GM18870 (cell line): Measurements from ENCODE around the gene ROBO3.

Source experiments
- ATAC-seq: cut with Tn5 transposase; IDR thresholded peaks from one replicate; pipeline ENCODE4 v1.9.1; 2021; ENCODE audit warnings: moderate library complexity; ENCODE audit not compliant: unreplicated experiment

Gene ROBO3, protein sequence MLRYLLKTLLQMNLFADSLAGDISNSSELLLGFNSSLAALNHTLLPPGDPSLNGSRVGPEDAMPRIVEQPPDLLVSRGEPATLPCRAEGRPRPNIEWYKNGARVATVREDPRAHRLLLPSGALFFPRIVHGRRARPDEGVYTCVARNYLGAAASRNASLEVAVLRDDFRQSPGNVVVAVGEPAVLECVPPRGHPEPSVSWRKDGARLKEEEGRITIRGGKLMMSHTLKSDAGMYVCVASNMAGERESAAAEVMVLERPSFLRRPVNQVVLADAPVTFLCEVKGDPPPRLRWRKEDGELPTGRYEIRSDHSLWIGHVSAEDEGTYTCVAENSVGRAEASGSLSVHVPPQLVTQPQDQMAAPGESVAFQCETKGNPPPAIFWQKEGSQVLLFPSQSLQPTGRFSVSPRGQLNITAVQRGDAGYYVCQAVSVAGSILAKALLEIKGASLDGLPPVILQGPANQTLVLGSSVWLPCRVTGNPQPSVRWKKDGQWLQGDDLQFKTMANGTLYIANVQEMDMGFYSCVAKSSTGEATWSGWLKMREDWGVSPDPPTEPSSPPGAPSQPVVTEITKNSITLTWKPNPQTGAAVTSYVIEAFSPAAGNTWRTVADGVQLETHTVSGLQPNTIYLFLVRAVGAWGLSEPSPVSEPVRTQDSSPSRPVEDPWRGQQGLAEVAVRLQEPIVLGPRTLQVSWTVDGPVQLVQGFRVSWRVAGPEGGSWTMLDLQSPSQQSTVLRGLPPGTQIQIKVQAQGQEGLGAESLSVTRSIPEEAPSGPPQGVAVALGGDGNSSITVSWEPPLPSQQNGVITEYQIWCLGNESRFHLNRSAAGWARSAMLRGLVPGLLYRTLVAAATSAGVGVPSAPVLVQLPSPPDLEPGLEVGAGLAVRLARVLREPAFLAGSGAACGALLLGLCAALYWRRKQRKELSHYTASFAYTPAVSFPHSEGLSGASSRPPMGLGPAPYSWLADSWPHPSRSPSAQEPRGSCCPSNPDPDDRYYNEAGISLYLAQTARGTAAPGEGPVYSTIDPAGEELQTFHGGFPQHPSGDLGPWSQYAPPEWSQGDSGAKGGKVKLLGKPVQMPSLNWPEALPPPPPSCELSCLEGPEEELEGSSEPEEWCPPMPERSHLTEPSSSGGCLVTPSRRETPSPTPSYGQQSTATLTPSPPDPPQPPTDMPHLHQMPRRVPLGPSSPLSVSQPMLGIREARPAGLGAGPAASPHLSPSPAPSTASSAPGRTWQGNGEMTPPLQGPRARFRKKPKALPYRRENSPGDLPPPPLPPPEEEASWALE (N-terminal part only)

DNA sequence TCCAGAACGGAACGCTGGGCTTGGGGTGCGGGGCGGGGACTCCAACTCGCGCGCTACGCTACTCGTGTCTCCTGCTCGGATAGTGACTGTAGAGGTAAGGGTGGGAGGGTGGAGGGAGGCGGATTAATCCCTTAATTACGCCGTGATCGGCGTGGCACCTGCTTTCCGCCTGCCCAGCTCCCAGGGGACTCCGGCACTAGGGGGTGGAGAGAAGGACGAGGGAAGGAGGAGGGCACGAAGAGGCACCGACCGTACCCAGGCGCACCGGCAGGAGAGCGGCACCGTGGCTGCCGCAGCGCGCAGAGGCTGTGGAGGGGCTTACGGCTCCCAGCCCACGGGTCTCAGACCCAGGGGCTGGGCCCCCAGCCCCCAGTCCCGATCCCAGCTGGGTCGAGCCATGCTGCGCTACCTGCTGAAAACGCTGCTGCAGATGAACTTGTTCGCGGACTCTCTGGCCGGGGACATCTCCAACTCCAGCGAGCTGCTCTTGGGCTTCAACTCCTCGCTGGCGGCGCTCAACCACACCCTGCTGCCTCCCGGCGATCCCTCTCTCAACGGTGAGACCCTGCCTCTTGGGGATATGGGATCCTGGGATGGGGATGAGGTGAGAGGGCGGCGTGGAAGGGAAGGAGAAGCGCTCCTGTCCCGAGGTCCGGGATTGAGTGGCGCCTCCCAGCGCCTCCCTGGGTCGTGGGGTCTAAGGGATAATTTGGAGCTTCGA, at the start of gene ROBO3:
Gene ROBO3, plus strand, starts transcription at position 252 of the 721 bp plus-strand sequence. Its CDS starts 146 bp downstream, at position 398.
- no peak for ATAC-seq

DNA sequence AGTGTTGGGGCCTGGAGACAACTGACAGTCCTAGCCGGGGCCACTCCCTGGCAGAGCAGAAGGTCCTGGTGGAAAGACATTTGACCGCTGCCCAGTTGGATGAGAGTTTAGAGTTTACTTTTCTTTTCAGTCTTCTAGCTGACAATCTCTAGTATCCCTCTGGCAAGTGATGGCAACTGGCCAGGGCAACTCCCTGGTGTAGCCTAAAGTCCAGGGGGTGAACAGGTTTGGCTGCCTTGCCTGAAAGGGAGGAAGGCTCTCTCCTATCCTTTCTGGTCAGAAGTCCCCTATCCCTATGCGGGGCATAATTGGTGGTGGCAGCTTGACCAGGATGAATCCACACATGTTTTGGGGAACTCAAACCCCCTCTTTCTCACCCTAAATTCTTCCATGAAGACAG, 48.2 kb upstream of the ROBO3 start:
- no peak for ATAC-seq

DNA sequence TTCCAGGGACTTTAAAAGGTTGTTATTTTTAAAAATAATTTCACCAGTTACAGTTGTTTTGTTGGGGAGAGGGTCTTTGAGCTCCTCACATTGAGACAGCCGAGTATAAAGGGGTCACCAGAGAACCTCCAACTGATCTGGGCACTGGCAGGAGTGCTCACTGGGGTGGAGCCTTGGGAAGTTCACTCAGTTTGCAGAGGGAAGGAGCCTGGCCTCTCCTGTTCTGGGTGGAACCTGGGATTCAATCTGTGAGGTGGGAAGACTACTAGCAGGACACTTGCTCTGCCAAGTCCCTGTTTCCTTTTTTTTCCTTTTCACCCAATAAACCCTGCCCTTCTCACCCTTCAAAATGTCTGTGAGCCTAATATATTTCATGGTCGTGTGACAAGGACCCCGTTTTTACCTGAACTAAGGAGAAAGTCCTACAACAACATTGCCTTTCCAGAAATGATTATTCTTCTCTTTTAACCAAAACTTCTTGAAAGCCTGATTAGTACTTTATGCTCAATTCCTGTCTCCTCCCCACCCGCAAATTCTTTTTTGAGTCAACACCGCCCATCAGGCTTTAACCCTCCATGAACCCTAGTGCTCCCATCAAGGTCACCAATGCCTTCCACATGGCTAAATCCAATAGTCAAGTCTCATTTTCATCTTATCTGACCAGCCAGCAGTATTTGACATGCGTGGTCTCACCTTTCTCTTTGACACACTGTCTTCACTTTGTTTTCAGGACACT, 43.1 kb upstream of the ROBO3 start:
- no peak for ATAC-seq

DNA sequence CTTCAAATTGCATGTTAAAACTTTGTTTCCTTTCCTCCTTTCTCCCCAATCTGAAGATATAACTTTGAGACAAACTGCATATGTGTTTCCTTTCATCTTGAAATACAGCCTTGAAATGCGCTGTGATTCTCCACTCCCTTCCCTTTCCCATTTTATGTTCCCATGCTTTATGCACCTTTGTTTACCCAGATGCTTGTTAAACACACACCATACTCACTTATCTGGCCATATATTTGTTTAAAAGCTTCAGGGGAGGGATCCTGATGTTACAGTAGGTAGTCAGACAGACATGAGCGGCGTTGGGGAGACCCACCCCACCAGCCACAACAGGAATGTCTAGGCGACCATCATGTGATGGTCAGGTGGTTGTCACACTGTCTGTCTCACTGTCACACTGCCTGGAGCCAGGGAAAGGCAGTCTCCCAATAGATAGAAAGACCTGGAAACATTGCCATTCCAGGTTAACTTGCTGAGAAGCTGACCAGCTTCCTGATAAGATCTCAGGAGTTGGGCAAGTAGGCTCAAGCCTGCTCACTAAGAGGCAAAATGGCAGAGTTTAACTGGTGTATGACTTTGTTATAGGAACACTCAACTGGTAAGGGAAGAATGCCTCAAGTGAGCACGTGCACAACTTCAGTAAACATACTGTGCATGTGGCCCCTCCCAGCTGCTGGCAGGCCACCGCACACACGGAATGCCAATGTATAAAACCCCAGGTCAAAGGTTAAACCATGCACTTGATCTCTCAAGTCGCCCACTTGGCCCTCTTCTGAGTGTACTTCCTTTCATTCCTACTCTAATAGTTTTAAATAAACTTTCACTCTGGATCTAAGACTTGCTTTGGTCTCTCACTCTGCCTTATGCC, 41.5 kb upstream of the ROBO3 start:
- no peak for ATAC-seq

DNA sequence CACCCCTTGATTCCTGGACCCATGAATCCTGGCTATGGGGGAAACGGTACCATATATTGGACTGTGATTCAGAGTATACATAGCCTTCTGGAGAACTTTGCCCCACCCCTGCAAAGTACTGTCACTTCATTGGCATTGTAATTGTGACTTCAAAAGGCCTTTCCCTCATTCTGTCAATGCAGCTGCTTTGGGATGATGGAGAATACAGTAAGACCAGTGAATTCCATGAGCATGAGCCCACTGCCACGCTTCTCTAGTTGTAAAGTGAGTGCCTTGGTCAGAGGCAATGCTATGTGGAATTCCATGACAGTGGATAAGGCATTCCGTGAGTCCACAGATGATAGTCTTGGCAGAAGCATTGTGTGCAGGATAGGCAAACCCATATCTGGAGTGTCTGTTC, 39.4 kb upstream of the ROBO3 start:
- no peak for ATAC-seq

DNA sequence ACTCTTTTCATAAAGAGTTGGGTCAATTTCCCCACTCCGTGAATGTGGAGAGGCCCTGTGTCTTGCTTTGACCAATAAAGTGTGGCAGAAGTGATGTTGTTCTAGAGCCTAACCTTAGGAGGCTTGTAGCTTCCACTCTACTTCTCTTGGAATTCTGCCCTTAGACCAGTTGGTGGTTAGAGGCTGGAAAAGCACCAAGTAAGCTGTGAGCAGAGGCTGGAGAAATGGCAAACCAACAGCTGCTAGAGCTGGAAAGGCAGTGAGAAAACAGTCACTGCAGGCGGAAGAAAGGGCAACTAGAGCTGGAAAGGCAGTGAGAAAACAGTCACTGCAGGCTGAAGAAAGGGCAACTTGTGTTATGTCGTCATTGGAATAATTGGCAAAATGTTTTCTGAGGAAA, 35.2 kb upstream of the ROBO3 start:
- ATAC-seq = no peak

DNA sequence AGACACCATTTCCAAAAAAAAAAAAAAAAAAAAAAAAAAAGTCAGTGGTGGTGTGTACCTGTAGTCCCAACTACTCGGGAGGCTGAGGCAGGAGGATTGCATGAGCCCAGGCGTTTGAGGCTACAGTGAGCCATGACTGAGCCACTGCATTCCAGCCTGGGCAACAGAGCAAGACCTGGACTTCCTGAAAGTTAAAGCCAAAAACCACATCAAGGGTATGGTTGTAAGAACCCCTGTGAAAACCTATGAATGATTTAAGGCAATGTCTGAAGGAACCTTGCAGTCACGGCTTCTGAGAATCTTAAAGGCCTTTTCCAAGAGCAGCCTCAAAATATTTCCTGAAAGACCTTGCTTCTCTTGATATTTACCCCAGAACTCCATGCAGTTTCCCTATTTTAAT, 34.5 kb upstream of the ROBO3 start:
- ATAC-seq = no peak

DNA sequence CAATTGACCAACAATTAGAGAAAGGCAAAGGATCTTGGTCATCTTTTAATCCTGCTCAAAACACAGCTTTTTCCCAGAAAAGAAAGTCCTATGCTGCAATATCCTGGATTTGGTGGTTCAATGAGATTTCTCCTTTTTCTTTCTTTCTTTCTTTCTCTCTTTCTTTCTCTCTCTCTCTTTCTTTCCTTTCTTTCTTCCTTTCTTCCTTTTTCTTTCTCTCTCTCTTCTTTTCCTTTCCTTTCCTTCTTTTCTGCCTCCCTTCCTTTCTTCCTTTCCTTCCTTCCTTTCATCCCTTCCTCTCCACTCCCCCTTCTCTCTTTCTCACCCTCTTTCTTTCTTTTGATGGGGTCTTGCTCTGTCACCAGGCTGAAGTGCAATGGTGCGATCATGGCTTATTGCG, 33.3 kb upstream of the ROBO3 start:
- ATAC-seq = no peak

DNA sequence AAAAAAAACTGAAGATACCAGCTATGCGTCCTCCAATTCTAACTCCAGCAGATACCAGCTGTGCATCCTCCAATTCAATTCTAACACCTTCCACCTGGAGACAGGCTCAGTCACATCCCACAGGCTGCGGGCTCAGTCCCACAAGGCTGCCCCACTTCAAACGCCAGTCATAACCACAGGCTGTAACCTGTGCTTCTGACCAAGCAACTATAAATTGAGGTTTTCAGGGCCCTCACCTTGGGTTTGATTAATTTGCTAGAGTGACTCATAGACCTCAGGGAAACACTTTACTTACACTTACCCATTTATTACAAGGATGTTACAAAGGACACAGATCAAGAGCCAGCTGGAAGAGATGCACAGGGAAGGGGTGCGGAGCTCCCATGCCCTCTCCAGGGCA, 32.7 kb upstream of the ROBO3 start:
- no peak for ATAC-seq

DNA sequence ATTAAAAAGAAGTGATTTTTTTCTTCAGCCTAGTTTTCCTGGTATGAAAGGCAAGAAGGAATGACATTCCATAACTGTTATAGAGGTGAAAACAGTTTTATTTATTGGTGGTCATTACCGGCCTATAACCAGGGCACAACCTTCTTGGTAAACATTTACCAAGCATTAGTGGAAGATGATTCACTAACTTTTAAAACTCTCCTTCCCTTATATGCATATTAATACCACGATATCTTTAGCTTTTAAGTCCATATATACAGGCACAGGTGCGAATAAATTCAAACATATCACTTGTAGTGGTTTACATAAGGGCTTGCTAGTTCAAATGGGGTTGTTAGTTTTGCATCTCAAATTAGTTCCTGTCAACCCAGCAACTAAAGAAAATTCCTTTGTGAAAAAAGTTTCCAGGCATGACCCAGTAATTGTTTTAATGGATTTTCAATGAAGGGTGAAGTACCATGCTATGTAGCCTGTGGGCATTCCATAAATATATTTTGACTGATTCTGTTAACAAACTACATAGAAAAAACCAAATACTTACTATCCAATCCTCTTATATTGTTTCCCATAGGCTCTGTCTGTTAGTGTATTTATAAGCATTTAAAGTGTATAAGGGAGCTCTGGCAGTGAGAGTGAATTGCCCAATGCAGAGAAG, 30.6 kb upstream of the ROBO3 start:
- no peak for ATAC-seq

DNA sequence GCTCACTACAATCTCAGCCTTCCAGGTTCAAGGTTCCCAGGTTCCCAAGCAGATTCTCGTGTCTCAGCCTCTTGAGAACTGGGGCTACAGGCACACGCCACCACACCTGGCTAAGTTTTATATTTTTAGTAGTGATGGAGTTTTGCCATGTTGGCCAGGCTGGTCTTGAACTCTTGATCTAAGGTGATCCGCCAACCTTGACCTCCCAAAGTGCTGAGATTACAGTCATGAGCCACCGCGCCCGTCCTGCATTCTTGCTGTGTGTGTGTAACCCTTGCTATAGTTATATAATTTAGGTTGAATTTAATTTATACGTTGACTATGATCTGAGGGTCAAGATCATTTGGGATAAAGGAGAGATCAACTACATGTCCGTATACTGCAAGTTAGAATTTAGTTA, 29.3 kb upstream of the ROBO3 start:
- ATAC-seq = no peak

DNA sequence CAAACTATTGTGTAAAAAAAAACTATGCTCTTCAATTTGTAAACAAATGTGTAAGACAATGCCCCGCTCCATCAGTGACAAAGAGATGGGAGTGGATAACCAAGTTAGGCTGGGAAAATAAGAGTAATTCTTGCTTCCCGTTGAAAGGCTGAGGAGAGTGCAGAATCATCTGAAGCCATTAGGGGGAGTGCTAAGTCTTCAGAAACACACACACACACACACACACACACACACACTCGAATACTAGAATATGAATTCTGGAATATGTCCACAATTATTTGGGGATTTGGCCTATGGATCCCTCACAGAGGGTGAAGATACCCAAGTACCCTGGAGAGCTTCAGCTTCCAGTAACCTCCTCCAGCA, 27.8 kb upstream of the ROBO3 start:
- ATAC-seq = no peak

DNA sequence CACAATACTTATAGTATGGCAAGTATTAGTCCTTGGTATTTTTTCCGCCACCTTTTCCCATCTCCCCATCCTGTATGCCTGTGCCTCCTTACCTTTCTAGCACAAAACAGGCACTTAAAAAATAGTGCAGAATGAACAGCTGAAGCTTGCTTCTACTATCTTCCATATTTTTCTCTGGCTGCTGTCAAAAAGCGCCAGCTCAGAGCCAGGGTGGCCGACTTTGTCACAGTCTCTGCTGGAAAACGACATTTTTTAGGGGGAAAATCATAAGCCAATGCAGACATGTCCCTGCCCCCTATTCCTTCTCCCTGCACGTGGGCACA, 26.5 kb upstream of the ROBO3 start:
- ATAC-seq = no peak

DNA sequence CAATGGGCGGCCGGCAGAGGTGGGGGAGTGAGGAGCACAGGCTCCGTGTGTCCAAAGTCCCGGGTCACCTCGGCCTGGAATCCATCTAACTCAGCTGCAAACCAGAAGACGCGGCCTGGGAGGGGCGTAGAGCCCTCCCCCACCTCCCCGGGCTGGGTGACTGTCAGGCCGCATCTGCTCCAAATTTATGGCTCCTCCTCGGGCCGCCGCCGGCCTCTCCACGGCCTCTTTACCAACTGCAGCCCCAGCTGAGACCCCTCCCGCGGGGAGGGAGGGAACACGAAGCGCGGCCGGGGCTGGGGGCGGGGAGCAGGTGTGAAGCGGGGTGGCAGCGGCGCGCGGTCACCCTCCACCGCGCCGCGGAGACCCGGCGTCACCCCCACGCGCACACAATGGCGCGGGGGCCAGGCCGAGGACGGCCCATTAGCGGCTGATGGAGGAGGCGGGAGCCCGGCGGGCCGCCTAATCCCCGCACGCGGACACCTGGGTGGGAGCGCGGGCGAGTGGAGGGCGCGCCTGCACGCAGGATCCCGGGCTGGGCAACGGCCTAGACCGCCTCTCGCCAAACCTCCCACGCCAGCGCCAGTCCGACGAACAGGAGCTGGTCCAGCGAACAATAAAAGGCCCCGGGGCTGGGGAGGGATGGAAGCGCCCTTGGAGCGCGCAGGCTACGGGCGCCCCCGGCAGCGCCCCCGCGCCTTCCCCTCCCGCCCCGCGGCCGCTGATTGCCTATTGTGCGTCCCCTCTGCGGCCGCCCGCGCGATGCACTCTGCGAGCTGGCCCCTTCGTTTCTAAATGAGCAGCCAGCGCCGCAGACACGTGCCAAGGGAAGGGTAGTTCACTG, 25.9 kb upstream of the ROBO3 start:
- ATAC-seq = no peak

DNA sequence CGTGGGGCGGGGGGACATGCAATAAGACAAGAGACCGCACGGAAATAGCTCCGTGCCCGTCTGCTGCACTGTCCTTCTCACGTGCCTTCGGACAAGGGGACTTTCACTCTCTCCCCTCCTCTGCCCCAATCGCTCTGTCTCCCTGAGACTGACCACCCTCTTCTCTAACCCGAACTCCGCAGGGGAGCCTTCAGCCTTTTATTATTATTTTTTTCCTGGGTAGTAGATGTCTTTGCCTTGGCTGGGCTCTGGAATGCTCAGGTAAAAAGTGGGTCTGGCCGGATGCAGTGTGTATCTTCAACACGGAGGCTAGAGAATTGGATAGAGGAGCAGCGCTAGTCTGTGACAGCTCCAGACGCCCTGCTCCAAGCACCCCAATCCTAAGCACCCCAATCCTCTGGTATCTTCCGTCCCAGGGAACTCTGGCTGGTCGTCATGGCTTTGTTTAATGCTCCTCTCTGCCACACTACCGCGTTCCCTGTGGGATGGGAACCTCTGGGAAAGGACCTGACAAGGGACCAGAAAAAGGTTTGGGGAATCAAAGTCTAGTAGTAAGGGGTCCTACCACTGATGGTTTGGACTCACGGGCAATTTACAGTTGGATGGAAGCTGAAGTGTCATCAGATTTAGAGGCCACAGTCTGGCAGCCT, 25.1 kb upstream of the ROBO3 start:
- ATAC-seq = no peak

DNA sequence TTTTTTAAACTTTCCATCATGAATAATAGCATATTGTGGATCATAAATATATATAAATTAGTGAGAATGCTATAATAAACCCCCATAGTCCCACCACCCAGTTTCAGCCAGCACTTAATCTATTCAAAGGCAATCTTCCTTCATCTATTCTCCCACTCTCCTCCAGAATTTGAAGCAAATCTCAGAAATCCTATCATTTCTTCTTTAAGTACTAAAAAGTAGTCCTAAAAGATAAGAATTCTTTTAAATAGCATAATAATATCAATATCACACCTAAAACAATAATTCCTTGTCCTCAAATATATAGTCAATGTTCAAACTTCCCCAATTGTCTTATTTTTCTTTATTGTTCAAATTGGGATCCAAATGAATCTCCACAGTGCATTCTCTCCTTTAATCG, 24.6 kb upstream of the ROBO3 start:
- ATAC-seq = no peak

DNA sequence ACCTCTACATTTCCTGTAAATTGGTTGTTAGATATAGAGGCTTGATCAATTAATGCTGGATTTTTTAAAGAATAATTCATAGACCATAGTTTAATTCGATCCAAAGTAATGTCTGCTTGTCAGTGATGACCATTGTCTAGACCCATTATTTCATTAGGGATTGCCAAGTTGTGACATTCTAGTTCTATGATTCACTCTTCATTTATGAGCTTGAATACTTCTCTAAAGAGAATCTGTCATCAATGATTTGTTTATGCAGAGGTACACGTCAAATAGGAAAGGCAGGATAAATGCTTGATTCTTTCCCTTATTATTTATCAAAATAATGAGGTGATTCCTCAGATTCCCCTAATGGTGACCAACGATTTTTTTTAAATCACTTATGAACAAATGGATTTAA, 24.0 kb upstream of the ROBO3 start:
- no peak for ATAC-seq
